Measurements from ENCODE around the gene DND1. TPM values are rescaled to one million over a fixed set of nuclear protein-coding genes. Genes with fewer than 3 reads are reported as not detected.
"Not testable (repeated sequence)": the region's sequence is repeated elsewhere in the genome, so short reads cannot be mapped to it uniquely, and the experiment has no call there.

The DND1 gene
- 2.5 TPM for total RNA-seq

- no peak for DNase-seq (ENCODE audit: low spot score)
These were observed at the start of gene DND1 for GRCh38 chr5:140673187-140673976. TSS of gene DND1 (minus strand) at chr5:140673576. CDS start at chr5:140673542, 34 bp downstream.

- not testable (repeated sequence) for DNase-seq (ENCODE audit: low spot score)
These were observed 48.0 kb upstream of the DND1 start for GRCh38 chr5:140721395-140721794.

- not testable (repeated sequence) for DNase-seq (ENCODE audit: low spot score)
These were observed 47.4 kb upstream of the DND1 start for GRCh38 chr5:140720738-140721137.

GRCh38 chr5:140718266-140718592, 44.9 kb upstream of the DND1 start:
- DNase-seq (ENCODE audit: low spot score) = no peak

GRCh38 chr5:140716238-140716637, 42.9 kb upstream of the DND1 start:
- DNase-seq (ENCODE audit: low spot score) = not testable (repeated sequence)

- no peak for DNase-seq (ENCODE audit: low spot score)
These were observed 40.3 kb upstream of the DND1 start for GRCh38 chr5:140713562-140714094.

GRCh38 chr5:140711794-140712193, 38.4 kb upstream of the DND1 start:
- no peak for DNase-seq (ENCODE audit: low spot score)

- DNase-seq (ENCODE audit: low spot score) = peak; percentile 94
These were observed 37.6 kb upstream of the DND1 start for GRCh38 chr5:140710899-140711552.

- not testable (repeated sequence) for DNase-seq (ENCODE audit: low spot score)
These were observed 35.4 kb upstream of the DND1 start for GRCh38 chr5:140708787-140709186.

- DNase-seq (ENCODE audit: low spot score) = no peak
These were observed 34.4 kb upstream of the DND1 start for GRCh38 chr5:140707812-140708211.

GRCh38 chr5:140700177-140701144, 27.1 kb upstream of the DND1 start, which contains the start of gene ZMAT2:
TSS of gene ZMAT2 (plus strand) at chr5:140700447. CDS start at chr5:140700461, 14 bp downstream.
- DNase-seq (ENCODE audit: low spot score) = peak; percentile 98

- DNase-seq (ENCODE audit: low spot score) = no peak
These were observed 23.6 kb upstream of the DND1 start for GRCh38 chr5:140696891-140697492.

- DNase-seq (ENCODE audit: low spot score) = no peak
These were observed 20.9 kb upstream of the DND1 start for GRCh38 chr5:140694276-140694675.

GRCh38 chr5:140690941-140691924, 17.9 kb upstream of the DND1 start, which contains the start of the genes HARS1 and HARS2:
TSS of gene HARS1 (minus strand) at chr5:140691370. CDS start at chr5:140691304, 66 bp downstream.
TSS of gene HARS2 (plus strand) at chr5:140691455. CDS start at chr5:140691649, 194 bp downstream.
- DNase-seq (ENCODE audit: low spot score) = peak; percentile 91

- DNase-seq (ENCODE audit: low spot score) = no peak
These were observed 17.1 kb upstream of the DND1 start for GRCh38 chr5:140690376-140690932.

- no peak for DNase-seq (ENCODE audit: low spot score)
These were observed 5.6 kb upstream of the DND1 start for GRCh38 chr5:140678993-140679392.

GRCh38 chr5:140677947-140678346, 4.6 kb upstream of the DND1 start:
- no peak for DNase-seq (ENCODE audit: low spot score)

- DNase-seq (ENCODE audit: low spot score) = no peak
These were observed 1.3 kb upstream of the DND1 start for GRCh38 chr5:140674629-140675028.

GRCh38 chr5:140674211-140674610, 835 bp upstream of the DND1 start:
- no peak for DNase-seq (ENCODE audit: low spot score)
